HCT116 (cell line): Measurements from ENCODE around the gene TMEM89. TPM values are rescaled to one million over a fixed set of nuclear protein-coding genes. Genes with fewer than 3 reads are reported as not detected.

Experiments used
- ATAC-seq: fragments of 200-7000 bp; cut with Tn5 transposase; 2 replicates; pipeline ENCODE4 v1.9.1; 2020; ENCODE audit warnings: mild to moderate bottlenecking, moderate library complexity
- BruUV-seq: library from RNA; stranded (reverse); fragments of 400-500 nt; replicated peaks from 2 replicates; lab custom pipeline; 2021; lab: Mats Ljungman, UMichigan
- CTCF ChIA-PET: fragments of 300-600 bp; sonication (Branson Sonifier 250); formaldehyde crosslinking; loops from one replicate; lab custom pipeline; 2021; ENCODE audit warnings: antibody characterized with exemption; lab: Charles Lee
- POLR2A ChIA-PET: fragments of 300-600, 350-600 bp; sonication (Branson Sonifier 250); formaldehyde crosslinking; loops from one replicate; lab custom pipeline; 2021; ENCODE audit warnings: antibody characterized with exemption; lab: Charles Lee
- RAD21 ChIA-PET, 2 experiments: fragments of 300-600 bp; sonication (Branson Sonifier 250); formaldehyde crosslinking; loops; one replicate each; lab custom pipeline; 2023; ENCODE audit warnings: low total read pairs in 2 of 2; ENCODE audit not compliant: uncharacterized antibody in 2 of 2, unreplicated experiment in 2 of 2, low non-redundant PET in 1 of 2; lab: Charles Lee
- DNase-seq: peaks from one replicate; pipeline ENCODE4 v3.0.0-alpha.2; 2010; ENCODE audit warnings: low read depth, low spot score
- H2AFZ ChIP-seq: fragments of 200-600 bp; shearing (Covaris generic), sonication (generic); 2 replicates; pipeline ENCODE4 v1.6.1; 2017; ENCODE audit warnings: low read depth, mixed run types, mixed read lengths, antibody characterized with exemption, low read length; ENCODE audit not compliant: poor library complexity, severe bottlenecking
- H3K27ac ChIP-seq: 2 replicates; pipeline ENCODE4 v1.5.1; 2012; ENCODE audit warnings: low read depth, low read length
- H3K27me3 ChIP-seq: fragments of 200-600 bp; sonication (generic); 2 replicates; pipeline ENCODE4 v1.6.1; 2016; ENCODE audit warnings: mixed run types, low read length, mixed read lengths; ENCODE audit not compliant: insufficient read depth
- H3K36me3 ChIP-seq, 2 experiments: fragments of 200-500 bp in 1 of 2; fragments of 200-600 bp in 1 of 2; sonication (Bioruptor generic) in 1 of 2; sonication (generic) in 1 of 2; 2 replicates each; pipeline versions ENCODE4 v1.5.1 to v1.6.1; 2014 to 2016; ENCODE audit warnings: low read length in 2 of 2, inconsistent platforms in 1 of 2, mixed read lengths in 1 of 2, mixed run types in 1 of 2; ENCODE audit not compliant: insufficient read depth in 2 of 2, control insufficient read depth in 1 of 2
- H3K4me1 ChIP-seq, 2 experiments: fragments of 200-600 bp in 1 of 2; sonication (generic) in 1 of 2; 2 replicates each; pipeline versions ENCODE4 v1.5.1 to v1.6.1; 2012 to 2017; ENCODE audit warnings: low read length in 2 of 2, inconsistent platforms in 1 of 2, mild to moderate bottlenecking in 1 of 2, mixed read lengths in 1 of 2, mixed run types in 1 of 2, moderate library complexity in 1 of 2; ENCODE audit not compliant: insufficient read depth in 2 of 2, control insufficient read depth in 1 of 2
- H3K4me2 ChIP-seq: fragments of 200-600 bp; sonication (generic); 2 replicates; pipeline ENCODE4 v1.6.1; 2017; ENCODE audit warnings: mixed run types, low read length, mixed read lengths
- H3K4me3 ChIP-seq, 2 experiments: fragments of 200-600 bp in 1 of 2; sonication (generic) in 1 of 2; replicated peaks in 1 of 2; 2 replicates each; pipeline ENCODE4 v1.5.1; 2011 to 2016; ENCODE audit warnings: low read length in 2 of 2, control low read depth in 1 of 2, low read depth in 1 of 2, mild to moderate bottlenecking in 1 of 2, mixed read lengths in 1 of 2, mixed run types in 1 of 2
- H3K79me2 ChIP-seq: fragments of 200-600 bp; sonication (generic); 2 replicates; pipeline ENCODE4 v1.6.1; 2017; ENCODE audit warnings: mild to moderate bottlenecking, mixed run types, low read length, moderate library complexity, mixed read lengths; ENCODE audit not compliant: insufficient read depth
- H3K9ac ChIP-seq: fragments of 200-600 bp; sonication (generic); 2 replicates; pipeline ENCODE4 v1.6.1; 2016; ENCODE audit warnings: low read length, mixed read lengths
- H3K9me2 ChIP-seq: fragments of 200-600 bp; sonication (generic), shearing (Covaris generic); 2 replicates; pipeline ENCODE4 v1.6.1; 2017; ENCODE audit warnings: mixed run types, mild to moderate bottlenecking, moderate library complexity; ENCODE audit not compliant: insufficient read depth
- H3K9me3 ChIP-seq, 2 experiments: fragments of 200-500 bp in 1 of 2; fragments of 200-600 bp in 1 of 2; sonication (Bioruptor generic) in 1 of 2; sonication (generic) in 1 of 2; 2 replicates each; pipeline ENCODE4 v1.6.1; 2014 to 2017; ENCODE audit warnings: low read length in 2 of 2, mixed read lengths in 2 of 2, inconsistent platforms in 1 of 2, low read depth in 1 of 2, mild to moderate bottlenecking in 1 of 2, mixed run types in 1 of 2, moderate library complexity in 1 of 2; ENCODE audit not compliant: control insufficient read depth in 1 of 2, insufficient read depth in 1 of 2
- H4K20me1 ChIP-seq: fragments of 200-600 bp; sonication (generic), shearing (Covaris generic); 2 replicates; pipeline ENCODE4 v1.6.1; 2017; ENCODE audit warnings: mixed run types, mild to moderate bottlenecking, moderate library complexity; ENCODE audit not compliant: insufficient read depth
- CBX3 ChIP-seq: IDR thresholded peaks from 2 replicates; pipeline ENCODE4 v1.6.1; 2012; ENCODE audit warnings: low read depth
- CEBPB ChIP-seq: IDR thresholded peaks from 2 replicates; pipeline ENCODE4 v1.6.1; 2012; ENCODE audit warnings: low read depth
- EGR1 ChIP-seq: IDR thresholded peaks from 2 replicates; pipeline ENCODE4 v1.6.1; 2012; ENCODE audit warnings: low read depth
- ELF1 ChIP-seq: IDR thresholded peaks from 2 replicates; pipeline ENCODE4 v1.6.1; 2012; ENCODE audit warnings: low read depth, borderline replicate concordance
- EZH2 ChIP-seq: fragments of 200-600 bp; sonication (generic); IDR thresholded peaks from 2 replicates; pipeline ENCODE4 v1.6.1; 2017; ENCODE audit warnings: antibody characterized with exemption, mixed run types
- FOSL1 ChIP-seq: IDR thresholded peaks from 2 replicates; pipeline ENCODE4 v1.6.1; 2012; ENCODE audit warnings: low read depth
- JUND ChIP-seq: IDR thresholded peaks from 2 replicates; pipeline ENCODE4 v1.6.1; 2012
- POLR2A ChIP-seq: IDR thresholded peaks from 2 replicates; pipeline ENCODE4 v1.7.0; 2011; ENCODE audit warnings: borderline replicate concordance; ENCODE audit not compliant: insufficient read depth, insufficient read length; ENCODE audit errors: extremely low read depth
- POLR2AphosphoS5 ChIP-seq: IDR thresholded peaks from 2 replicates; pipeline ENCODE4 v1.6.1; 2011; ENCODE audit warnings: mild to moderate bottlenecking, low read depth, low read length, moderate library complexity
- SIN3A ChIP-seq: IDR thresholded peaks from 2 replicates; pipeline ENCODE4 v1.6.1; 2012; ENCODE audit warnings: low read depth
- TCF7L2 ChIP-seq: IDR thresholded peaks from 2 replicates; pipeline ENCODE4 v1.7.0; 2011; ENCODE audit warnings: borderline replicate concordance, inconsistent platforms; ENCODE audit not compliant: insufficient read depth, insufficient read length; ENCODE audit errors: extremely low read depth
- YY1 ChIP-seq: IDR thresholded peaks from 2 replicates; pipeline ENCODE4 v1.6.1; 2011; ENCODE audit warnings: low read length, low read depth, moderate library complexity, mild to moderate bottlenecking; ENCODE audit not compliant: insufficient replicate concordance; ENCODE audit errors: extremely low read depth
- ZFX ChIP-seq: fragments of 450-650 bp; IDR thresholded peaks from 2 replicates; pipeline ENCODE4 v1.6.1; 2017
- ZNF274 ChIP-seq: fragments of 200-500 bp; sonication (Bioruptor generic); IDR thresholded peaks from 2 replicates; pipeline ENCODE4 v1.6.1; 2014; ENCODE audit warnings: mild to moderate bottlenecking, low read depth, low read length, inconsistent platforms
- intact Hi-C: fragments of 100-400 bp; cut with micrococcal nuclease; formaldehyde crosslinking; loops from 2 replicates; pipeline ENCODE4 v1.10.0; 2022
- total RNA-seq: library from RNA; stranded (reverse); gene quantifications from one replicate; pipeline ENCODE4 v1.2.1, GENCODE V29; 2021; ENCODE audit not compliant: unreplicated experiment
- TF ChIP-seq, protein P1 (sequence below): IDR thresholded peaks from 2 replicates; pipeline ENCODE4 v1.6.1; 2012
- TF ChIP-seq, protein P2 (sequence below): IDR thresholded peaks from 2 replicates; pipeline ENCODE4 v1.6.1; 2012; ENCODE audit warnings: low read depth
- TF ChIP-seq, protein P3 (sequence below): IDR thresholded peaks from 2 replicates; pipeline ENCODE4 v1.6.1; 2012
- TF ChIP-seq, protein P4 (sequence below), 3 experiments: fragments of 200-600 bp in 1 of 3; sonication (generic) in 1 of 3; IDR thresholded peaks in 2 of 3; conservative IDR thresholded peaks in 1 of 3; 2 replicates each; pipeline ENCODE4 v1.5.1; 2012 to 2017; ENCODE audit warnings: low read depth in 2 of 3, low read length in 2 of 3, antibody characterized with exemption in 1 of 3, borderline replicate concordance in 1 of 3, control low read depth in 1 of 3, mild to moderate bottlenecking in 1 of 3, mixed read lengths in 1 of 3, mixed run types in 1 of 3, moderate library complexity in 1 of 3; ENCODE audit not compliant: insufficient read depth in 1 of 3

Gene TMEM89
- total RNA-seq, 1 experiment from 2014 or later = 0.49 TPM

DNA sequence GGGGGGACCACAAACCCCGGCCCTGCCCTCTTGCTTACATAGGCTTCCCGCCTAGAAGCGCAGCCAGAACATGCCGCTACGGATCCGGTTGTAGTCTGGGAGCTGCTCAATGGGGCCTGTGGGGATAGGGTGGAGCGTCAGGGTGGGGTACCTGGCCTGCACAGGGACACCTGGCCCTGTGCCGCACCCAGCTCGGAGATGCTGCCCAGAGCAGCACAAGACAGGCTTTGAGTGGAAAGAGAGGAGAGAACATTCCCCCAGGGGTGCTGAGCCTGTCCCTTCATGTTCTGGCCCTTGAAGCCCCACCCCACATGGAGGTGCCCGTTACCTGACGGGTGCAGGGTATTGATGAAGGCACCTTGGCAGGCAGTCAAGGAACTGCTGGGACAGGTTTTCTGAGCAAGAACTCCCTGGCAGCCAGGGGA, 22.5 kb downstream of the TMEM89 start:
- POLR2A ChIA-PET = no interaction called here
- DNase-seq = no peak

More for the DNA sequence above, 22.5 kb downstream of the TMEM89 start:
- ChIA-PET CTCF (no interaction called here), RAD21 (no interaction called here)
- H2AFZ ChIP-seq = no peak overlapping the region
- H3K4me2 ChIP-seq = no peak overlapping the region
- no peaks in the 10 kb centered on the region for H4K20me1 ChIP-seq
- no peak overlapping the region for H3K9ac ChIP-seq
- no peak overlapping the region for H3K27ac ChIP-seq
- no peaks in the 10 kb centered on the region for H3K79me2 ChIP-seq
- no peaks in the 10 kb centered on the region for H3K9me2 ChIP-seq
- ATAC-seq = no peak
- TF ChIP-seq ZFX = no peak
- TF ChIP-seq POLR2AphosphoS5 = no peak
- no peak for TF ChIP-seq EGR1
- TF ChIP-seq SIN3A = no peak
- TF ChIP-seq, protein P1, sequence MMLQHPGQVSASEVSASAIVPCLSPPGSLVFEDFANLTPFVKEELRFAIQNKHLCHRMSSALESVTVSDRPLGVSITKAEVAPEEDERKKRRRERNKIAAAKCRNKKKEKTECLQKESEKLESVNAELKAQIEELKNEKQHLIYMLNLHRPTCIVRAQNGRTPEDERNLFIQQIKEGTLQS = no peak
- no peak for TF ChIP-seq CEBPB
- TF ChIP-seq, protein P2, sequence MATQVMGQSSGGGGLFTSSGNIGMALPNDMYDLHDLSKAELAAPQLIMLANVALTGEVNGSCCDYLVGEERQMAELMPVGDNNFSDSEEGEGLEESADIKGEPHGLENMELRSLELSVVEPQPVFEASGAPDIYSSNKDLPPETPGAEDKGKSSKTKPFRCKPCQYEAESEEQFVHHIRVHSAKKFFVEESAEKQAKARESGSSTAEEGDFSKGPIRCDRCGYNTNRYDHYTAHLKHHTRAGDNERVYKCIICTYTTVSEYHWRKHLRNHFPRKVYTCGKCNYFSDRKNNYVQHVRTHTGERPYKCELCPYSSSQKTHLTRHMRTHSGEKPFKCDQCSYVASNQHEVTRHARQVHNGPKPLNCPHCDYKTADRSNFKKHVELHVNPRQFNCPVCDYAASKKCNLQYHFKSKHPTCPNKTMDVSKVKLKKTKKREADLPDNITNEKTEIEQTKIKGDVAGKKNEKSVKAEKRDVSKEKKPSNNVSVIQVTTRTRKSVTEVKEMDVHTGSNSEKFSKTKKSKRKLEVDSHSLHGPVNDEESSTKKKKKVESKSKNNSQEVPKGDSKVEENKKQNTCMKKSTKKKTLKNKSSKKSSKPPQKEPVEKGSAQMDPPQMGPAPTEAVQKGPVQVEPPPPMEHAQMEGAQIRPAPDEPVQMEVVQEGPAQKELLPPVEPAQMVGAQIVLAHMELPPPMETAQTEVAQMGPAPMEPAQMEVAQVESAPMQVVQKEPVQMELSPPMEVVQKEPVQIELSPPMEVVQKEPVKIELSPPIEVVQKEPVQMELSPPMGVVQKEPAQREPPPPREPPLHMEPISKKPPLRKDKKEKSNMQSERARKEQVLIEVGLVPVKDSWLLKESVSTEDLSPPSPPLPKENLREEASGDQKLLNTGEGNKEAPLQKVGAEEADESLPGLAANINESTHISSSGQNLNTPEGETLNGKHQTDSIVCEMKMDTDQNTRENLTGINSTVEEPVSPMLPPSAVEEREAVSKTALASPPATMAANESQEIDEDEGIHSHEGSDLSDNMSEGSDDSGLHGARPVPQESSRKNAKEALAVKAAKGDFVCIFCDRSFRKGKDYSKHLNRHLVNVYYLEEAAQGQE = no peak
- TF ChIP-seq ELF1 = no peak
- no peak for TF ChIP-seq YY1
- no peak for TF ChIP-seq POLR2A
- TF ChIP-seq ZNF274 = no peak
- TF ChIP-seq JUND = no peak
- TF ChIP-seq, protein P3, sequence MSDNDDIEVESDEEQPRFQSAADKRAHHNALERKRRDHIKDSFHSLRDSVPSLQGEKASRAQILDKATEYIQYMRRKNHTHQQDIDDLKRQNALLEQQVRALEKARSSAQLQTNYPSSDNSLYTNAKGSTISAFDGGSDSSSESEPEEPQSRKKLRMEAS = no peak
- TF ChIP-seq, protein P4, sequence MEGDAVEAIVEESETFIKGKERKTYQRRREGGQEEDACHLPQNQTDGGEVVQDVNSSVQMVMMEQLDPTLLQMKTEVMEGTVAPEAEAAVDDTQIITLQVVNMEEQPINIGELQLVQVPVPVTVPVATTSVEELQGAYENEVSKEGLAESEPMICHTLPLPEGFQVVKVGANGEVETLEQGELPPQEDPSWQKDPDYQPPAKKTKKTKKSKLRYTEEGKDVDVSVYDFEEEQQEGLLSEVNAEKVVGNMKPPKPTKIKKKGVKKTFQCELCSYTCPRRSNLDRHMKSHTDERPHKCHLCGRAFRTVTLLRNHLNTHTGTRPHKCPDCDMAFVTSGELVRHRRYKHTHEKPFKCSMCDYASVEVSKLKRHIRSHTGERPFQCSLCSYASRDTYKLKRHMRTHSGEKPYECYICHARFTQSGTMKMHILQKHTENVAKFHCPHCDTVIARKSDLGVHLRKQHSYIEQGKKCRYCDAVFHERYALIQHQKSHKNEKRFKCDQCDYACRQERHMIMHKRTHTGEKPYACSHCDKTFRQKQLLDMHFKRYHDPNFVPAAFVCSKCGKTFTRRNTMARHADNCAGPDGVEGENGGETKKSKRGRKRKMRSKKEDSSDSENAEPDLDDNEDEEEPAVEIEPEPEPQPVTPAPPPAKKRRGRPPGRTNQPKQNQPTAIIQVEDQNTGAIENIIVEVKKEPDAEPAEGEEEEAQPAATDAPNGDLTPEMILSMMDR (IDR thresholded peaks at IDR 0.05 in 2 of 3, conservative IDR thresholded peaks at IDR 0.05 in 1 of 3; ENCODE audit: borderline replicate concordance in 1 of 3, insufficient read depth in 1 of 3, low read depth in 2 of 3, low read length in 2 of 3) = no peak
- TF ChIP-seq TCF7L2 = no peak
- TF ChIP-seq FOSL1 = no peak
- no peak for TF ChIP-seq CBX3
- no peak for TF ChIP-seq EZH2
- H3K4me1 ChIP-seq = peaks cover 11 to 21% of the 10 kb centered on the region in 2 experiments
- intact Hi-C loops = no loop called here
- no peaks in the 10 kb centered on the region for H3K27me3 ChIP-seq
- no TSS peak for BruUV-seq
- no peaks in the 10 kb centered on the region for H3K9me3 ChIP-seq
- H3K36me3 ChIP-seq = peaks cover 28 to 53% of the 10 kb centered on the region in 2 experiments
- no peak overlapping the region for H3K4me3 ChIP-seq
